HepG2 (cell line): ENCODE results near the gene STAT6. TPM values are rescaled to one million over a fixed set of nuclear protein-coding genes. Genes with fewer than 3 reads are reported as not detected.

Experiments
- CREM ChIP-seq, 2 experiments: sonication (generic) in 1 of 2; formaldehyde crosslinking in 1 of 2; IDR thresholded peaks; 2 replicates each; pipeline versions ENCODE4 v1.4.0 to v1.6.1; 2016 to 2020; ENCODE audit warnings: antibody characterized with exemption in 1 of 2, mild to moderate bottlenecking in 1 of 2, missing genetic modification reagents in 1 of 2
- FOXP4 ChIP-seq: sonication (generic); formaldehyde crosslinking; IDR thresholded peaks from 2 replicates; pipeline ENCODE4 v1.4.0; 2020; ENCODE audit warnings: missing genetic modification reagents
- KDM4B ChIP-seq: sonication (generic); formaldehyde crosslinking; IDR thresholded peaks from 2 replicates; pipeline ENCODE4 v1.4.0; 2020; ENCODE audit warnings: missing genetic modification reagents
- KIAA2018 ChIP-seq: sonication (generic); formaldehyde crosslinking; IDR thresholded peaks from 2 replicates; pipeline ENCODE4 v1.5.0; 2020; ENCODE audit warnings: mild to moderate bottlenecking, missing genetic modification reagents, borderline replicate concordance
- NFE2L2 ChIP-seq: fragments of 150-350 bp; IDR thresholded peaks from 2 replicates; pipeline ENCODE4 v1.6.1; 2014; ENCODE audit warnings: low read length
- NFIB ChIP-seq: sonication (generic); formaldehyde crosslinking; IDR thresholded peaks from 2 replicates; pipeline ENCODE4 v1.9.0; 2021; ENCODE audit warnings: missing genetic modification reagents, mild to moderate bottlenecking, borderline replicate concordance
- PRDM10 ChIP-seq: sonication (generic); formaldehyde crosslinking; IDR thresholded peaks from 2 replicates; pipeline ENCODE4 v1.4.0; 2020; ENCODE audit warnings: low read depth, missing genetic modification reagents
- ZMAT5 ChIP-seq: sonication (generic); formaldehyde crosslinking; IDR thresholded peaks from 2 replicates; pipeline ENCODE4 v1.5.0; 2020; ENCODE audit warnings: mild to moderate bottlenecking, low read depth, missing genetic modification reagents, borderline replicate concordance
- polyA plus RNA-seq, 8 experiments: library from polyadenylated mRNA; depleted of rRNA in 3 of 8; stranded (reverse) in 7 of 8; unstranded in 1 of 8; fragments of >200 nt; fragmentation: Illumina TruSeq in 4 of 8; extraction: Trizol in 4 of 8; gene quantifications; 2 replicates each; pipeline versions ENCODE4 v1.2.1 to v1.2.3, GENCODE V29; 2011 to 2016; ENCODE audit warnings: low read depth in 4 of 8, missing spikeins in 1 of 8, mixed read lengths in 1 of 8; ENCODE audit not compliant: insufficient read depth in 1 of 8
- total RNA-seq, 5 experiments: library from RNA; depleted of rRNA; stranded (reverse); fragments of >200 nt; fragmentation: Illumina TruSeq; extraction: Trizol; gene quantifications; 2 replicates each; pipeline ENCODE4 v1.2.3, GENCODE V29; 2016; ENCODE audit warnings: low read depth in 1 of 5

The STAT6 gene
- total and polyA plus RNA-seq, 2 of the 13 experiments (the other 11 are each of a cell fraction or from before 2014, with no cell fraction given): 28.0 to 62.2 TPM

- TF ChIP-seq PRDM10 (CRISPR knock-in tag) (no peak; the same call in 1 of the 2 replicates), FOXP4 (CRISPR knock-in tag) (peak; percentile 91), KIAA2018 (CRISPR knock-in tag) (no peak), CREM (IDR thresholded peaks at IDR 0.05) (no peak; the same call in 1 of the 2 replicates), CREM (CRISPR knock-in tag; IDR thresholded peaks at IDR 0.05) (no peak), NFE2L2 (no peak), ZMAT5 (CRISPR knock-in tag) (no peak), NFIB (CRISPR knock-in tag) (no peak), KDM4B (CRISPR knock-in tag) (no peak; the same call in 1 of the 2 replicates)
Observed at GRCh38 chr12:57088354-57089270, 22.6 kb downstream of the STAT6 start, which contains the start of gene NAB2 (continued).
